WTC11 (cell line): ENCODE measurements around the gene PRKCSH.

ENCODE experiments used
- NFYB ChIP-seq: sonication (generic); formaldehyde crosslinking; conservative IDR thresholded peaks from 2 replicates; pipeline ENCODE4 v1.8.0; 2022; ENCODE audit warnings: low read depth, missing genetic modification reagents
- SP1 ChIP-seq: sonication (generic); formaldehyde crosslinking; conservative IDR thresholded peaks from 2 replicates; pipeline ENCODE4 v1.8.1; 2022; ENCODE audit warnings: missing genetic modification reagents
- ZNF121 ChIP-seq: sonication (generic); formaldehyde crosslinking; IDR thresholded peaks from 2 replicates; pipeline ENCODE4 v1.8.0; 2023; ENCODE audit warnings: missing genetic modification reagents
- ZNF396 ChIP-seq: fragments of 250-450 bp; sonication (Bioruptor Pico); IDR thresholded peaks from 2 replicates; pipeline ENCODE4 v1.8.0; 2021; ENCODE audit warnings: mild to moderate bottlenecking, moderate library complexity, borderline replicate concordance
- TF ChIP-seq, protein P1 (sequence below): fragments of 200-600 bp; IDR thresholded peaks from 2 replicates; pipeline ENCODE4 v1.8.0; 2022; ENCODE audit warnings: antibody characterized with exemption
- TF ChIP-seq, protein P2 (sequence below): sonication (generic); formaldehyde crosslinking; IDR thresholded peaks from 2 replicates; pipeline ENCODE4 v1.8.1; 2023; ENCODE audit warnings: mild to moderate bottlenecking, missing genetic modification reagents, moderate library complexity

- TF ChIP-seq, protein P1, sequence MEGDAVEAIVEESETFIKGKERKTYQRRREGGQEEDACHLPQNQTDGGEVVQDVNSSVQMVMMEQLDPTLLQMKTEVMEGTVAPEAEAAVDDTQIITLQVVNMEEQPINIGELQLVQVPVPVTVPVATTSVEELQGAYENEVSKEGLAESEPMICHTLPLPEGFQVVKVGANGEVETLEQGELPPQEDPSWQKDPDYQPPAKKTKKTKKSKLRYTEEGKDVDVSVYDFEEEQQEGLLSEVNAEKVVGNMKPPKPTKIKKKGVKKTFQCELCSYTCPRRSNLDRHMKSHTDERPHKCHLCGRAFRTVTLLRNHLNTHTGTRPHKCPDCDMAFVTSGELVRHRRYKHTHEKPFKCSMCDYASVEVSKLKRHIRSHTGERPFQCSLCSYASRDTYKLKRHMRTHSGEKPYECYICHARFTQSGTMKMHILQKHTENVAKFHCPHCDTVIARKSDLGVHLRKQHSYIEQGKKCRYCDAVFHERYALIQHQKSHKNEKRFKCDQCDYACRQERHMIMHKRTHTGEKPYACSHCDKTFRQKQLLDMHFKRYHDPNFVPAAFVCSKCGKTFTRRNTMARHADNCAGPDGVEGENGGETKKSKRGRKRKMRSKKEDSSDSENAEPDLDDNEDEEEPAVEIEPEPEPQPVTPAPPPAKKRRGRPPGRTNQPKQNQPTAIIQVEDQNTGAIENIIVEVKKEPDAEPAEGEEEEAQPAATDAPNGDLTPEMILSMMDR: peak; percentile 46; the same call in 1 of the 2 replicates
- no peak for TF ChIP-seq ZNF396 (CRISPR knock-in tag)
- TF ChIP-seq ZNF121 (CRISPR knock-in tag): no peak
- TF ChIP-seq NFYB (CRISPR knock-in tag): no peak
- TF ChIP-seq, protein P2, sequence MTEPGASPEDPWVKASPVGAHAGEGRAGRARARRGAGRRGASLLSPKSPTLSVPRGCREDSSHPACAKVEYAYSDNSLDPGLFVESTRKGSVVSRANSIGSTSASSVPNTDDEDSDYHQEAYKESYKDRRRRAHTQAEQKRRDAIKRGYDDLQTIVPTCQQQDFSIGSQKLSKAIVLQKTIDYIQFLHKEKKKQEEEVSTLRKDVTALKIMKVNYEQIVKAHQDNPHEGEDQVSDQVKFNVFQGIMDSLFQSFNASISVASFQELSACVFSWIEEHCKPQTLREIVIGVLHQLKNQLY (CRISPR knock-in tag): no peak
- TF ChIP-seq SP1 (CRISPR knock-in tag): no peak
Observed at GRCh38 chr19:11453468-11454341, 18.3 kb downstream of the PRKCSH start.
